Esophagus (tissue), 2 donors: ENCODE data around the gene IGF2BP2. TPM values are rescaled to one million over a fixed set of nuclear protein-coding genes. Genes with fewer than 3 reads are reported as not detected.
"Not testable (repeated sequence)": the region's sequence is repeated elsewhere in the genome, so short reads cannot be mapped to it uniquely, and the experiment has no call there.

Source experiments
- H3K27ac ChIP-seq, 2 donors: one replicate each; pipeline ENCODE4 v1.5.1; 2013; ENCODE audit warnings: low read depth in 2 of 2, mild to moderate bottlenecking in 2 of 2, inconsistent platforms in 1 of 2, low read length in 1 of 2, moderate library complexity in 1 of 2
- H3K27me3 ChIP-seq, 2 donors: one replicate each; pipeline ENCODE4 v1.6.1; 2013; ENCODE audit warnings: low read length in 2 of 2, control low read depth in 1 of 2, mild to moderate bottlenecking in 1 of 2; ENCODE audit not compliant: insufficient read depth in 2 of 2, control insufficient read depth in 1 of 2
- H3K36me3 ChIP-seq, 2 donors: one replicate each; pipeline ENCODE4 v1.6.1; 2013; ENCODE audit warnings: low read length in 1 of 2; ENCODE audit not compliant: control insufficient read depth in 2 of 2, insufficient read depth in 2 of 2
- H3K4me1 ChIP-seq, 2 donors: one replicate each; pipeline ENCODE4 v1.6.1; 2013; ENCODE audit warnings: low read length in 1 of 2; ENCODE audit not compliant: control insufficient read depth in 2 of 2, insufficient read depth in 2 of 2
- H3K4me3 ChIP-seq, 2 donors: one replicate each; pipeline ENCODE4 v1.5.1; 2013; ENCODE audit warnings: low read length in 2 of 2, mild to moderate bottlenecking in 2 of 2, low read depth in 1 of 2, moderate library complexity in 1 of 2
- H3K9me3 ChIP-seq, 2 donors: one replicate each; pipeline ENCODE4 v1.6.1; 2013; ENCODE audit warnings: mild to moderate bottlenecking in 2 of 2, low read depth in 1 of 2, low read length in 1 of 2, moderate library complexity in 1 of 2; ENCODE audit not compliant: control insufficient read depth in 2 of 2, insufficient read depth in 1 of 2
- WGBS, 2 donors: extraction: QIAGEN DNeasy Blood & Tissue Kit; methylation state at CpG; one replicate each; pipeline ENCODE4 v1.1.7; 2013; 5-methylcytosine and 5-hydroxymethylcytosine counted together
- polyA plus RNA-seq, 2 donors: library from polyadenylated mRNA; stranded (reverse); fragments of 200-250 nt; gene quantifications; one replicate each; pipeline ENCODE4 v1.2.3, GENCODE V29; 2013
- donor health status: healthy with polysubstance abuse.
- donor health status: Bipolar disorder and iron deficiency.

IGF2BP2 gene
- polyA plus RNA-seq, 2 donors = 0.62 to 0.86 TPM

DNA sequence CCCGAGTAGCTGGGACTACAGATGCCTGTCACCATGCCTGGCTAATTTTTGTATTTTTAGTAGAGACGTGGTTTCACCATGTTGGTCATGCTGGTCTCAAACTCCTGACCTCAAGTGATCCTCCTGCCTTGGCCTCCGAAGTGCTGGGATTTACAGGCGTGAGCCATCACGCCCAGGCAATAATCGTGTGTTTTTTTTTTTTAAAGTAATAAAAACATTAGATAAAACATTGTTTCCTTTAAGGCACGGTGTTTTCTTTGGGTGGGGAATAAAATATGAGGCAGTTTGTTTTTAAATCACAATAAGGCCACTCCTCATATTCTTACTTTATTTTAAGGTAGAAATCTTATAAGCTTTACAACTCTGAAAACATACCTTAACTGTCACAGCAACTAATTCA is 127.6 kb downstream of the IGF2BP2 start:
- H3K4me1 ChIP-seq = not testable (repeated sequence)

DNA sequence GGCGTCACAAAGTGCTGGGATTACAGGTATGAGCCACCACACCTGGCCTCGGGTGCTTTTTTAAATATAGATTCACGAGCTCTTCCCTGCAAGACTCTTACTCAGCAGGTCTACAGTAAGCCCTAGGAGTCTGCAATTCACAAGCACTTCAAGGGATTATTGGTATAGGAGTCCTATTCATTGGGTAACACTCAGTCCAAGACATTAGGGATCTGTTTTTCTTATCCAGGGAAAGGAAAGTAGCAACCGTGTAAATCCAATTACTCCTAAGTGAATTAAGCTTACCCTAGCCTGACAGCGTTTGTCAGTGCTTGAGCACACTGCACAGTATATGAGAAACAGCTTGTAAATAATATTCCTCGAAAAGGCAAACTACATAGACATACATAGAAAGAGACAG is 128.8 kb downstream of the IGF2BP2 start:
- no peaks in the 10 kb centered on the region for H3K4me1 ChIP-seq
- H3K27me3 ChIP-seq = no peaks in the 10 kb centered on the region
- H3K36me3 ChIP-seq = no peaks in the 10 kb centered on the region
- 58 to 77% methylated on average over 6 of the region's 6 CpGs for WGBS, 2 donors
- no peaks in the 10 kb centered on the region for H3K9me3 ChIP-seq
- H3K4me3 ChIP-seq = no peak overlapping the region
- H3K27ac ChIP-seq = no peak overlapping the region

More for the DNA sequence above, 127.6 kb downstream of the IGF2BP2 start:
- not testable (repeated sequence) for H3K27me3 ChIP-seq, H3K4me3 ChIP-seq, H3K9me3 ChIP-seq, H3K27ac ChIP-seq, H3K36me3 ChIP-seq
- WGBS, 2 donors = 71 to 79% methylated on average over 7 of the region's 7 CpGs

DNA sequence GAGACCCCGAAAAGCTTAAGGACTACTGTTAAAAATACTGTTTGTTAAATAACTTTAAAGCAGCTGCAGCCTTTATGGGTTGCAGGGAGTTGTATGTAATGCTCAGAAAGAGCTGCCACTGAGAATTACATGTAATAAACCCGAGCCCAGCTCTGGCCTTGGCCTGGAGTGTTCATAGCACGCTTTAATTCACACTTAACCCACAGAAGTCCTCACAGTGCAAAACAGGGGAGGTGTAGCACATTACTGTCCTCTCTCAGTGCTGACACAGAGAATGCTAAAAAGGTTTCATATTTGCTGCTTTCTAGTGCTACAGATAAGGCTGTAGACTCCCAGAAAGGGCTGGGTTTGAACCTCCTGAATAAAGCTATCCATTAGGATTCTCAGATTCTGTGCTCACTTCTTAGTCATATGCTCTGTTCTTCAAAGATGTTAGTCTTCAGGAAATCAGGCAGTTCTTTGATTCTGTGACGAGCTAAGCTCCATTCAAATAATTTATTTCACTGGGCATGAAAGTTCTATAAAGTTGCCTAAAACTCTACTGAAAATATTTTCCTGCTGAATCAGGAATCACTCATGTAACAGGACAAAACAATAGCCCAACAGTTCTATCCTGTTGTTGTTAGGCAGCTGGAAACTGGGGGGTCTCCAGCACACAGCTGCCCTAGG is 130.7 kb downstream of the IGF2BP2 start:
- Histone ChIP-seq H3K4me1 (no peaks in the 10 kb centered on the region), H3K4me3 (no peak overlapping the region), H3K27ac (no peak overlapping the region), H3K27me3 (no peaks in the 10 kb centered on the region), H3K9me3 (no peaks in the 10 kb centered on the region), H3K36me3 (no peaks in the 10 kb centered on the region)
- 75 to 81% methylated on average over 4 of the region's 4 CpGs for WGBS, 2 donors

DNA sequence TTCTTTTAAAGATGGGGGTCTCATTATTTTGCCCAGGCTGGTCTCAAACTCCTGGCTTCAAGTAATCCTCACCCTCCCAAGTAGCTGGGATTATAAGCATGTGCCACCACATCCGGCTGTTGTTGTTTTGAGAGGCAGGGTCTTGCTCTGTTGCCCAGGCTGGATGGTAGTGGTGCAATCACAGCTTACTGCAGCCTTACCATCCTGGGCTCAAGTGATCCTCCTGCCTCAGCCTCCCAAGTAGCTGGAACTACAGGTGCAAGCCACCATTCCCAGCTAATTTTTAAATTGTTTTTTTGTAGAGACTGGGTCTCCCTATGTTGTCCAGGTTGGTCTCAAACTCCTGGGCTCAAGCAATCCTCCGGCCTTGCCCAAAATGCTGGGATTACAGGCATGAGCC is 133.2 kb downstream of the IGF2BP2 start:
- Histone ChIP-seq H3K27me3 (no peaks in the 10 kb centered on the region), H3K4me1 (no peaks in the 10 kb centered on the region), H3K27ac (no peak overlapping the region), H3K36me3 (no peaks in the 10 kb centered on the region), H3K9me3 (no peaks in the 10 kb centered on the region), H3K4me3 (no peak overlapping the region)
- 96 to 97% methylated on average over 2 of the region's 2 CpGs for WGBS, 2 donors

DNA sequence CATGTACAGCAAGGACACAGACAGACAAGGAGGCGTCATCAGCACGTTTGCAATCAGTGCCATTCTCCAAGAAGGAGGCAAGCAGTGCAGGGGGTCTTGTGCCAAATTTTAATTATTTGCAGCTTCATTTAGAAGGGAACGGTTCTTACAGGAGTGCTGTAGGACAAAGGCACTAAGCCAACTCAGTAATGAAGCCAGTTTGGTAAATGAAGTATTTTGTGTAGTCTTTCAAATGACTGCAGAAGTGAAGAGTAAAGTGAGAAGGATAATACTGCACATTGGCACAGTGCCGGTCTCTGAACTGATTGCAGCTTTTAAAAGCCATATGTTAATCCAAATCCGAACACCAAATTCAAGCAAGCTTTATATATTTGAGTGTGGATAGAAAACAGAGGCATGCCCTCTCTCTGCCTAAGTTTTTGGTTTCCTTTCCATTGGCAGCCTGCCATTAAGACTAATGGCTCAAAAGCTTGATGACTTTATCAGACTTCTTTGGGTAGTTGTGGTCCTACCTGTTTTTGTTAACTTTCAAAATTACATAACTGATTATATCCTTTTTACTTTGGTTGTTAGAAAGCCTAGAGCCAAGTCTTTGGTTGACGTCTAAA is 137.5 kb downstream of the IGF2BP2 start:
- 49 to 67% methylated on average over 6 of the region's 6 CpGs for WGBS, 2 donors
- Histone ChIP-seq H3K27ac (no peak overlapping the region), H3K4me3 (no peak overlapping the region), H3K4me1 (no peaks in the 10 kb centered on the region), H3K9me3 (no peaks in the 10 kb centered on the region), H3K36me3 (no peaks in the 10 kb centered on the region), H3K27me3 (no peaks in the 10 kb centered on the region)

DNA sequence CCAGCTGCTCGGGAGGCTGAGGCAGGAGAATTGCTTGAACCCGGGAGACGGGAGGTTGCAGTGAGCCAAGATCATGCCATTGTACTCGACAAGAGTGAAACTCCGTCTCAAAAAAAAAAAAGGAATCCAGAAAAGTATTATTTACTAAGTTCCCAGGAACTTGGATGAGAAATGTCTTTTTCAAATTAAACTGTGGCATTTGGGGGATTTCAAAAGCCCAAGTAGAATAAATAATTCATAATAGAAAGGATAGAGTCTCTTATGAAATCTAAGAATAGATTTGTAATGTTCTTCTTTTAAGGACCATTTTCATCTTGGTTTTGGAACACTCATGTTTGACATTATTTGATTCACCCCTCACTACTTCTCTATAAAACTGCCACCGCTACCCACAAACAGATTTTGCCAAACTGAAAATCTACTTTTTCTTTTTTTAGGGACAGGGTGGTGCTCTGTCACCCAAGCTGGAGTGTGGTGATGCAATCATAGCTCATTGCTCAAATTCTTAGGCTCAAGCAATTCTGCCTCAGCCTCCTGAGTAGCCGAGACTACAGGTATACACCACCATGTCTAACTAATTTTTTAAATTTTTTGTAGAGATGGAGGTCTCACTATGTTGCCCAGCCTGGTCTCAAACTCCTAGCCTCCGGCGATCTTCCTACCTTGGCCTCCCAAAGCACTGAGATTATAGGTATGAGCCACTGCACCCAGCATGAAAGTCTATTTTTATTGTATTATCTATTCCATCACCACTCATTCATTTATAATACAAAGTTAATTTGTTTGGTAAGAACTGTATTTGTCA is 139.4 kb downstream of the IGF2BP2 start:
- no peaks in the 10 kb centered on the region for H3K4me1 ChIP-seq
- no peak overlapping the region for H3K27ac ChIP-seq
- WGBS, 2 donors = 91 to 95% methylated on average over 9 of the region's 9 CpGs
- no peaks in the 10 kb centered on the region for H3K27me3 ChIP-seq
- no peaks in the 10 kb centered on the region for H3K9me3 ChIP-seq
- no peak overlapping the region for H3K4me3 ChIP-seq
- no peaks in the 10 kb centered on the region for H3K36me3 ChIP-seq

DNA sequence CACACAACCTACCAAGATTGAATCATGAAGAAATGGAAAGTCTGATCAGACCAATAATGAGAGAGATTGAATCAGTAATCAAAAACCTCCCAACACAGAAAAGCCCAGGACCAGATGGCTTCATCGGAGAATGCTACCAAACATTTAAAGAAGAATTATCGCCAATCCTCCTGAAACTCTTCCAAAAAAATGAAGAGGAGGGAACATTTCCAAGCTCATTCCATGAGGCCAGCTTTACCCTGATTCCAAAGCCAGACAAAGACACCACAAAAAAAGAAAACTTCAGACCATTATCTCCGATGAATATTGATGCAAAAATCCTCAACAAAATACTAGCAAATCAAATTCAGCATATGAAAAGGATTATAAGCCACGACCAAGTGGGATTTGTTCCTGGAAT is 144.6 kb downstream of the IGF2BP2 start:
- no peak overlapping the region for H3K27ac ChIP-seq
- H3K4me3 ChIP-seq = no peak overlapping the region
- 63 to 68% methylated on average over 4 of the region's 4 CpGs for WGBS, 2 donors
- no peaks in the 10 kb centered on the region for H3K4me1 ChIP-seq
- H3K36me3 ChIP-seq = no peaks in the 10 kb centered on the region
- no peaks in the 10 kb centered on the region for H3K9me3 ChIP-seq
- H3K27me3 ChIP-seq = no peaks in the 10 kb centered on the region

GRCh38 chr3:185678027-185678426 is 146.8 kb downstream of the IGF2BP2 start:
- H3K4me1 ChIP-seq = no peaks in the 10 kb centered on the region
- no peaks in the 10 kb centered on the region for H3K27me3 ChIP-seq
- WGBS, 2 donors = 96 to 97% methylated on average over 1 of the region's 1 CpG
- no peaks in the 10 kb centered on the region for H3K9me3 ChIP-seq
- H3K4me3 ChIP-seq = no peak overlapping the region
- no peak overlapping the region for H3K27ac ChIP-seq
- H3K36me3 ChIP-seq = no peaks in the 10 kb centered on the region

DNA sequence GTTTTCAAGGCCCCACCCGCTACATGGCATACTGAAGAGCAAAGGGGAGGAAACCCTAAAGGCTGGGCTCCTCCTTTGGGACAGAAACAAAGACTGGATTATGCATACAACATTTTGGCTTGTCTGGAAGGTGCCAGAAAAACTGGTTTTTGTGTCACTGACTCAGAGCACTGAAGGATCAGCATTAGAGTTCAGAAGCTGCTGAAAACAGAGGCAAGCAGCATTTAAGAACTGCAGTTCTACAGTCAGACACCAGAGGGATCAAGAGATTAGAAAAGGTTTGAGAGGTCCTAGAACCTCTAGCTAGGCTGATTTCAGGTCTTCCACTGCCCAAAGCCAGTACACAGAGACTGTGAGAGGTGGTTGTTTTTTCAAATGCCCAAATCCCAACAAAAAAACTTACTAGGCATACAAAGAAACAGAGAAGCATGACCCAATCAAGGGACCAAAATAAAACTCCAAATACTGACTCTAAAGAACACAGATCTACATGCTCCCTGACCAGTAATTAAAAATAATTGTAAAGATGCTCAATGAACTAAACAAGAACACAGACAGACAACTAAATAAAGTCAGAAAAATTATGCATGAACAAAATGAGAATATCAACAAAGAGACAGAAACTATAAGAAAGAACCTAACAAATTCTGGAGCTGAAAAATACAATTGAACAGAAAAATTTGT is 147.6 kb downstream of the IGF2BP2 start:
- no peak overlapping the region for H3K27ac ChIP-seq
- WGBS, 2 donors = 51 to 75% methylated on average over 1 of the region's 1 CpG
- H3K9me3 ChIP-seq = no peaks in the 10 kb centered on the region
- no peak overlapping the region for H3K4me3 ChIP-seq
- H3K27me3 ChIP-seq = no peaks in the 10 kb centered on the region
- H3K36me3 ChIP-seq = no peaks in the 10 kb centered on the region
- no peaks in the 10 kb centered on the region for H3K4me1 ChIP-seq
